ENCODE results near the gene SCRN2.
A peak's percentile ranks its signal among the peaks of the same experiment; 100 is the strongest.

Gene SCRN2

GRCh38 chr17:47792979-47793378 is 48.1 kb downstream of the SCRN2 start:
- H3K4me3 ChIP-seq (ENCODE audit: low read depth, low read length) = no peak overlapping the region
- TF ChIP-seq CTCF (IDR thresholded peaks at IDR 0.05; ENCODE audit: low read depth, low read length) = no peak

GRCh38 chr17:47792457-47792856 is 48.6 kb downstream of the SCRN2 start:
- no peak overlapping the region for H3K4me3 ChIP-seq (ENCODE audit: low read depth, low read length)

DNA sequence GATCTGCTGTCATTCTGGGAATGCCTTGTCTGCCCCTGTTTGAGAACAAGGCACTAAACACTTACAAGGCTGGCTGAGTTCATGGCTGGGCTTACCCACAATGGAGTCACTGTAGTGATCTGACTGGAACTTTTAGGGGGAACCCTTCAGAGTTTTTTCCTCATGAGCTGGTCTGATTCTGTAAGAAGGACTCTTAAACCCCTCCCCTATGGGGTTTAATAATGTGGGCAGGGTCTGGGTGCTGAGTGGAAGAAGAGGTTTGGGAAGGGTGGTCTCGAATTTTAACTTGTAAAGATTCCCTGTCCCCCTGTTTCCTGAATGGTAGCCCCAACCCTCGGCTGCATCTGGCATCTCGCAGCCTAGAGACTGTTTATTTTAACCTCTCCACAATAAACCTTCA is 50.0 kb downstream of the SCRN2 start:
- TF ChIP-seq CTCF (IDR thresholded peaks at IDR 0.05; ENCODE audit: low read depth, low read length) = no peak
- H3K4me3 ChIP-seq (ENCODE audit: low read depth, low read length) = no peak overlapping the region

More at GRCh38 chr17:47792457-47792856, 48.6 kb downstream of the SCRN2 start:
- TF ChIP-seq CTCF (IDR thresholded peaks at IDR 0.05; ENCODE audit: low read depth, low read length) = no peak

- peak; percentile 44; the same call in 1 of the 2 replicates for TF ChIP-seq CTCF (IDR thresholded peaks at IDR 0.05; ENCODE audit: low read depth, low read length)
- H3K4me3 ChIP-seq (ENCODE audit: low read depth, low read length) = peak overlapping the region; percentile 32
These were observed 51.2 kb downstream of the SCRN2 start for GRCh38 chr17:47789611-47790561.

All from WI38 (cell line).